ENCODE measurements around the gene OR10G6. TPM values are rescaled to one million over a fixed set of nuclear protein-coding genes. Genes with fewer than 3 reads are reported as not detected.

OR10G6 gene
- total RNA-seq, 1 donor = not detected

GRCh38 chr11:124012697-124013096, 17.7 kb upstream of the OR10G6 start, which contains the start of gene OR10G4:
Gene OR10G4 (plus strand): TSS chr11:124012997. CDS start chr11:124015575, 2,578 bp downstream.
- TF ChIP-seq CTCF (IDR thresholded peaks at IDR 0.05; ENCODE audit: insufficient read depth, low read depth, low read length) = no peak
- H3K4me3 ChIP-seq (ENCODE audit: low read depth, low read length) = no peak within 1 kb of the TSS
- DNase-seq (ENCODE audit: low read depth) = no peak

GRCh38 chr11:123979311-123979710, 15.7 kb downstream of the OR10G6 start:
- DNase-seq (ENCODE audit: low read depth) = no peak
- no peak for TF ChIP-seq CTCF (IDR thresholded peaks at IDR 0.05; ENCODE audit: insufficient read depth, low read depth, low read length)

GRCh38 chr11:123977731-123978347, 17.1 kb downstream of the OR10G6 start, which contains the start of gene OR10S1:
Gene OR10S1 (minus strand): TSS chr11:123977781. CDS start chr11:123977664, 117 bp downstream.
- no peak within 1 kb of the TSS for H3K4me3 ChIP-seq (ENCODE audit: low read depth, low read length)
- no peak for DNase-seq (ENCODE audit: low read depth)

More at GRCh38 chr11:123979311-123979710, 15.7 kb downstream of the OR10G6 start:
- H3K4me3 ChIP-seq (ENCODE audit: low read depth, low read length) = no peak overlapping the region

GRCh38 chr11:123976770-123977560, 18.0 kb downstream of the OR10G6 start:
- no peak for DNase-seq (ENCODE audit: low read depth)
- no peak for TF ChIP-seq CTCF (IDR thresholded peaks at IDR 0.05; ENCODE audit: insufficient read depth, low read depth, low read length)
- no peak overlapping the region for H3K4me3 ChIP-seq (ENCODE audit: low read depth, low read length)

More at GRCh38 chr11:123977731-123978347, 17.1 kb downstream of the OR10G6 start, which contains the start of gene OR10S1:
- no peak for TF ChIP-seq CTCF (IDR thresholded peaks at IDR 0.05; ENCODE audit: insufficient read depth, low read depth, low read length)

- TF ChIP-seq CTCF (IDR thresholded peaks at IDR 0.05; ENCODE audit: insufficient read depth, low read depth, low read length) = no peak
- no peak for DNase-seq (ENCODE audit: low read depth)
- no peak overlapping the region for H3K4me3 ChIP-seq (ENCODE audit: low read depth, low read length)
Observed at GRCh38 chr11:123973816-123974215, 21.1 kb downstream of the OR10G6 start.

GRCh38 chr11:123956752-123957151, 38.2 kb downstream of the OR10G6 start:
- no peak overlapping the region for H3K4me3 ChIP-seq (ENCODE audit: low read depth, low read length)
- no peak for TF ChIP-seq CTCF (IDR thresholded peaks at IDR 0.05; ENCODE audit: insufficient read depth, low read depth, low read length)
- DNase-seq (ENCODE audit: low read depth) = no peak

All from fibroblast of villous mesenchyme (primary cell).